WTC11 (cell line): Measurements from ENCODE around the gene CXCL16. TPM values are rescaled to one million over a fixed set of nuclear protein-coding genes. Genes with fewer than 3 reads are reported as not detected.

Source experiments
- ATAC-seq: fragments of 200-7000 bp; cut with Tn5 transposase; 2 replicates; pipeline ENCODE4 v1.10.0; 2021; ENCODE audit warnings: mild to moderate bottlenecking, moderate library complexity
- CTCF ChIA-PET: fragments of 300-600 bp; sonication (Branson Sonifier 250); formaldehyde crosslinking; loops from one replicate; lab custom pipeline; 2021; ENCODE audit warnings: antibody characterized with exemption; lab: Charles Lee
- POLR2A ChIA-PET: fragments of 350-600 bp; sonication (Branson Sonifier 250); formaldehyde crosslinking; loops from one replicate; lab custom pipeline; 2021; ENCODE audit warnings: antibody characterized with exemption; lab: Charles Lee
- DNase-seq: peaks from one replicate; pipeline ENCODE4 v3.0.0; 2021; ENCODE audit warnings: low spot score
- H3K27ac Mint-ChIP-seq: 2 replicates; pipeline ENCODE4 v1.8.0; 2021; ENCODE audit warnings: mixed read lengths
- H3K27me3 Mint-ChIP-seq: 2 replicates; pipeline ENCODE4 v1.8.0; 2021; ENCODE audit warnings: low read depth, mild to moderate bottlenecking, moderate library complexity, mixed read lengths
- H3K36me3 Mint-ChIP-seq: 2 replicates; pipeline ENCODE4 v1.8.0; 2021; ENCODE audit warnings: mixed read lengths
- H3K4me1 Mint-ChIP-seq: 2 replicates; pipeline ENCODE4 v1.8.0; 2022; ENCODE audit warnings: mixed read lengths
- H3K4me3 Mint-ChIP-seq: 2 replicates; pipeline ENCODE4 v1.8.0; 2021; ENCODE audit warnings: mild to moderate bottlenecking, moderate library complexity, mixed read lengths
- H3K9me3 Mint-ChIP-seq: 2 replicates; pipeline ENCODE4 v1.8.0; 2021; ENCODE audit warnings: mixed read lengths
- ATF3 ChIP-seq: sonication (generic); formaldehyde crosslinking; conservative IDR thresholded peaks from 2 replicates; pipeline ENCODE4 v1.8.1; 2022; ENCODE audit warnings: mild to moderate bottlenecking, missing genetic modification reagents
- ATF6 ChIP-seq: sonication (generic); formaldehyde crosslinking; IDR thresholded peaks from 2 replicates; pipeline ENCODE4 v1.8.1; 2023; ENCODE audit warnings: mild to moderate bottlenecking, missing genetic modification reagents
- ERG ChIP-seq: fragments of 250-450 bp; sonication (Bioruptor Pico); IDR thresholded peaks from 2 replicates; pipeline ENCODE4 v1.8.0; 2021; ENCODE audit warnings: mild to moderate bottlenecking
- ESRRA ChIP-seq: sonication (generic); formaldehyde crosslinking; IDR thresholded peaks from 2 replicates; pipeline ENCODE4 v1.8.1; 2022; ENCODE audit warnings: mild to moderate bottlenecking, missing genetic modification reagents, borderline replicate concordance
- FOXJ3 ChIP-seq: sonication (generic); formaldehyde crosslinking; IDR thresholded peaks from 2 replicates; pipeline ENCODE4 v1.9.0; 2021; ENCODE audit warnings: missing genetic modification reagents, mild to moderate bottlenecking, borderline replicate concordance
- GABPB1 ChIP-seq: sonication (generic); formaldehyde crosslinking; IDR thresholded peaks from 2 replicates; pipeline ENCODE4 v1.8.1; 2023; ENCODE audit warnings: mild to moderate bottlenecking, missing genetic modification reagents
- GRHL2 ChIP-seq: fragments of 250-450 bp; sonication (Bioruptor Pico); IDR thresholded peaks from 2 replicates; pipeline ENCODE4 v1.8.0; 2022; ENCODE audit warnings: mild to moderate bottlenecking, moderate library complexity; ENCODE audit not compliant: insufficient replicate concordance, severe bottlenecking
- IRF1 ChIP-seq: sonication (generic); formaldehyde crosslinking; IDR thresholded peaks from 2 replicates; pipeline ENCODE4 v1.8.0; 2023; ENCODE audit warnings: missing genetic modification reagents
- MAX ChIP-seq: sonication (generic); formaldehyde crosslinking; IDR thresholded peaks from 2 replicates; pipeline ENCODE4 v1.8.0; 2022; ENCODE audit warnings: mild to moderate bottlenecking, missing genetic modification reagents
- MLX ChIP-seq: sonication (generic); formaldehyde crosslinking; IDR thresholded peaks from 2 replicates; pipeline ENCODE4 v1.8.1; 2023; ENCODE audit warnings: mild to moderate bottlenecking, missing genetic modification reagents, moderate library complexity
- NFE2L1 ChIP-seq: sonication (generic); formaldehyde crosslinking; IDR thresholded peaks from 2 replicates; pipeline ENCODE4 v1.8.1; 2023; ENCODE audit warnings: missing genetic modification reagents
- OVOL2 ChIP-seq: fragments of 250-450 bp; sonication (Bioruptor Pico); IDR thresholded peaks from 2 replicates; pipeline ENCODE4 v1.9.0; 2021; ENCODE audit warnings: mild to moderate bottlenecking, borderline replicate concordance
- SOX15 ChIP-seq: fragments of 250-450 bp; sonication (Bioruptor Pico); IDR thresholded peaks from 2 replicates; pipeline ENCODE4 v1.9.0; 2021; ENCODE audit warnings: mild to moderate bottlenecking
- TEAD4 ChIP-seq: sonication (generic); formaldehyde crosslinking; IDR thresholded peaks from 2 replicates; pipeline ENCODE4 v1.8.0; 2022; ENCODE audit warnings: mild to moderate bottlenecking, missing genetic modification reagents
- USF2 ChIP-seq: sonication (generic); formaldehyde crosslinking; IDR thresholded peaks from 2 replicates; pipeline ENCODE4 v1.8.1; 2023; ENCODE audit warnings: mild to moderate bottlenecking, missing genetic modification reagents, moderate library complexity
- ZMAT4 ChIP-seq: fragments of 250-450 bp; sonication (Bioruptor Pico); IDR thresholded peaks from 2 replicates; pipeline ENCODE4 v1.9.0; 2021; ENCODE audit warnings: mild to moderate bottlenecking
- ZNF423 ChIP-seq: fragments of 250-450 bp; sonication (Bioruptor Pico); IDR thresholded peaks from 2 replicates; pipeline ENCODE4 v2.1.2; 2022; ENCODE audit warnings: mild to moderate bottlenecking, moderate library complexity
- ZNF512 ChIP-seq: sonication (generic); formaldehyde crosslinking; IDR thresholded peaks from 2 replicates; pipeline ENCODE4 v1.8.1; 2022; ENCODE audit warnings: missing genetic modification reagents, borderline replicate concordance
- total RNA-seq: library from RNA; stranded (reverse); gene quantifications from 3 replicates; pipeline ENCODE4 v1.2.3, GENCODE V29; 2021

The CXCL16 gene
- total RNA-seq, 1 experiment from 2014 or later = 3.8 TPM

- ChIA-PET POLR2A (no interaction called here), CTCF (no interaction called here)
- Mint-ChIP-seq H3K4me3 (no peak overlapping the region), H3K27me3 (peaks cover 5% of the 10 kb centered on the region; the same call in 1 of the 2 replicates), H3K36me3 (peaks cover 27% of the 10 kb centered on the region), H3K4me1 (no peaks in the 10 kb centered on the region), H3K9me3 (no peaks in the 10 kb centered on the region), H3K27ac (0 out of 2 replicates have a peak overlapping the region, but pooled peaks have one; percentile 7)
- no peak for ATAC-seq
- TF ChIP-seq MAX (CRISPR knock-in tag) = no peak
- no peak for TF ChIP-seq USF2
- TF ChIP-seq GABPB1 (CRISPR knock-in tag) = peak; percentile 53; the same call in 1 of the 2 replicates
- no peak for DNase-seq
Observed at GRCh38 chr17:4721203-4722135, 18.3 kb downstream of the CXCL16 start.

- TF ChIP-seq SOX15 (no peak), GABPB1 (CRISPR knock-in tag) (0 out of 2 replicates have a peak, but pooled peaks have one; percentile 45)
- CTCF ChIA-PET = no interaction called here
- Mint-ChIP-seq H3K27ac (no peak overlapping the region), H3K9me3 (no peaks in the 10 kb centered on the region), H3K4me3 (no peak overlapping the region), H3K4me1 (no peaks in the 10 kb centered on the region), H3K36me3 (peaks cover 27% of the 10 kb centered on the region), H3K27me3 (peaks cover 4% of the 10 kb centered on the region; the same call in 1 of the 2 replicates)
- POLR2A ChIA-PET = no interaction called here
- ATAC-seq = no peak
- DNase-seq = no peak
Observed at GRCh38 chr17:4720787-4721186, 18.9 kb downstream of the CXCL16 start.

- H3K4me1 Mint-ChIP-seq = no peaks in the 10 kb centered on the region
- no peak overlapping the region for H3K4me3 Mint-ChIP-seq
- no peaks in the 10 kb centered on the region for H3K9me3 Mint-ChIP-seq
- ATAC-seq (0 out of 2 replicates have a peak, but pooled peaks have one; percentile 16), DNase-seq (no peak)
- H3K27ac Mint-ChIP-seq = no peak overlapping the region; the same call in 1 of the 2 replicates
- CTCF ChIA-PET = no interaction called here
- POLR2A ChIA-PET = no interaction called here
- no peaks in the 10 kb centered on the region; the same call in 1 of the 2 replicates for H3K27me3 Mint-ChIP-seq
- peaks cover 27% of the 10 kb centered on the region for H3K36me3 Mint-ChIP-seq
- TF ChIP-seq ATF3 (CRISPR knock-in tag) = no peak
- no peak for TF ChIP-seq FOXJ3 (CRISPR knock-in tag)
- TF ChIP-seq ATF6 (CRISPR knock-in tag) = no peak
- no peak for TF ChIP-seq ZNF512 (CRISPR knock-in tag)
- no peak for TF ChIP-seq GRHL2
- no peak for TF ChIP-seq OVOL2 (CRISPR knock-in tag)
- no peak for TF ChIP-seq ZMAT4
- no peak for TF ChIP-seq USF2
- no peak for TF ChIP-seq NFE2L1 (CRISPR knock-in tag)
- no peak for TF ChIP-seq ESRRA (CRISPR knock-in tag)
- TF ChIP-seq MLX (CRISPR knock-in tag) = no peak
- no peak for TF ChIP-seq IRF1 (CRISPR knock-in tag)
- no peak for TF ChIP-seq ERG (CRISPR knock-in tag)
- no peak for TF ChIP-seq ZNF423 (CRISPR knock-in tag)
- no peak for TF ChIP-seq TEAD4 (CRISPR knock-in tag)
Observed at GRCh38 chr17:4719684-4720221, 20.0 kb downstream of the CXCL16 start.
